ENCODE results near the gene BLACAT1.
"Not testable (repeated sequence)": the region's sequence is repeated elsewhere in the genome, so short reads cannot be mapped to it uniquely, and the experiment has no call there.

BLACAT1 gene

DNA sequence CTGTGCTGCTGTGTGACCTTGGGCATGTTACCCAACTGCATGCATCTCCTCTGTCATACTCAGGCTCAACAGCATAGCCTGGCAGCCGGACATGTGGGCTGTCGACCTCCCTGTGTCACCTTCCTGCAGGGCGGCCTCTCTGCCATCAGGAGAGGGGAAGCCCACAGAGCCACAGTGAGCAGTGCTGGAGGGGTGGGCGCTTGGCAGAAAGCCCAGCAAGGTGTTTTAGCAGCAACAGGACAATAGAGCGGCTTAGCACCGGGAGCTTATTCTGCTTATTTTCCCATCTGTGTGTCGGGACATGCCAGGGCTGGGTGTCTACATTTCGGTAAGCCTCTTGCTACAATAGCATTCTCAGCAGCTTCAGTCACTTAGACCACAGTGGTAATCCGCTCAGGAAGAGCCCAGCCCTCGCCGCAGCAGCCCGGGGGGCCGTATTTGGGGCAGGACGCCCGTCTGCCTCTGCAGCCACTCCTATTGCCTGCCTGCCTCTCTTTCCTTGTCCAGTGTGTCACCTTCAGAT lies 25.8 kb upstream of the BLACAT1 start:
- DNase-seq (ENCODE audit: extremely low read depth, low read depth), result no peak

GRCh38 chr1:205481218-205481617 lies 25.4 kb upstream of the BLACAT1 start:
- no peak for DNase-seq (ENCODE audit: extremely low read depth, low read depth)
- TF ChIP-seq CTCF (IDR thresholded peaks at IDR 0.05; ENCODE audit: low read depth, low read length), result no peak

More for the DNA sequence above, 25.8 kb upstream of the BLACAT1 start:
- no peak for TF ChIP-seq CTCF (IDR thresholded peaks at IDR 0.05; ENCODE audit: low read depth, low read length)

DNA sequence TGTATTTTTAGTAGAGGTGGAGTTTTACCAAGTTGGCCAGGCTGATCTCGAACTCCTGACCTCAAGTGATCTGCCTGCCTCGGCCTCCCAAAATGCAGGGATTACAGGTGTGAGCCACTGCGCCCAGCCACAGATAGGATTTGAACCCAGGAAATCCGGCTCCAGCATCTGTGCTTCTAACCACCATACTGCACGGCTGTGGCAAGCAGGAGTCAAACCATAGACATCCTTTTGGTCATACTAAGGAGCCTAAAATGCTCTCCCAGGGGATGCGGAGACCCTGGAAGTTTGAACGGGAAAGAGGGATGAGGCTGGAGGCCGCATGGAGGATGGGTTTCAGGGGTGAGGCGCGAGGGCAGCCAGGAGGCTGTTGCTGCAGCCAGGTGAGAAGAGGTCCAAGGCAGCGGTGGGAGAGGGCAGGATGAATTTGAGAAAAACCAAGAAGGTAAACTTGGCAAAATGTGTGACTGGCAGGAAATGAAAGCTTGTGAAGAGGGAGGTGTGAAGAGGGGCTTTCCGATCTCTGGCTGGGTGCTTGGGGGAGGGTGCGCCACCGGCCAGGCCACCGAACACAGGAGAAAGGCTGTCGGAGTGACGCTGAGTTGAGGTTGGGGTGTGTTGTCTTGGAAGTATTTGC lies 24.6 kb upstream of the BLACAT1 start:
- no peak for DNase-seq (ENCODE audit: extremely low read depth, low read depth)
- TF ChIP-seq CTCF (IDR thresholded peaks at IDR 0.05; ENCODE audit: low read depth, low read length), result no peak

DNA sequence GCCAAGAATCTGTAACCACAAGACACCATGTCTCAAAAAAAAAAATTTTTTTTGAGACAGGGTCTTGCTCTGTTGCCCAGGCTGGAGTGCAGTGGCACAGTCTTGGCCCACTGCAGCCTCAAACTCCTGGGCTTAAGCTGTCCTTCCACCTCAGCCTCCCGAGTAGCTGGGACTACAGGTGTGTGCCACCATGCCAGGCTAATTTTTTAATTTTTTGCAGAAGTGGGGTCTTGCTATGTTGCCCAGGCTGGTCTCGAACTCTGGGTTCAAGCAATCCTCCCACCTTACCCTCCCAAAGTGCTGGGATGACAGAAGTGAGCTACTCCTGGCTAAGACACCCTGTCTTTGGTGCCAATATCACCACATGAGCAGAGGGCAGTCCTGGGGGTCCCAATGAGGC lies 23.1 kb upstream of the BLACAT1 start:
- DNase-seq (ENCODE audit: extremely low read depth, low read depth), result not testable (repeated sequence)

GRCh38 chr1:205477759-205478247 lies 22.0 kb upstream of the BLACAT1 start:
- DNase-seq (ENCODE audit: extremely low read depth, low read depth), result peak; percentile 28
- TF ChIP-seq CTCF (IDR thresholded peaks at IDR 0.05; ENCODE audit: low read depth, low read length), result no peak

- TF ChIP-seq CTCF (IDR thresholded peaks at IDR 0.05; ENCODE audit: low read depth, low read length), result no peak
Observed at GRCh38 chr1:205477121-205477758, 21.4 kb upstream of the BLACAT1 start.

GRCh38 chr1:205476648-205477047 lies 20.8 kb upstream of the BLACAT1 start:
- no peak for DNase-seq (ENCODE audit: extremely low read depth, low read depth)
- no peak for TF ChIP-seq CTCF (IDR thresholded peaks at IDR 0.05; ENCODE audit: low read depth, low read length)

More at GRCh38 chr1:205477121-205477758, 21.4 kb upstream of the BLACAT1 start:
- DNase-seq (ENCODE audit: extremely low read depth, low read depth), result no peak

Measured in AG09319 (cell line).